ENCODE measurements around the gene NR2C2.

The NR2C2 gene

GRCh38 chr3:14905055-14905657 is 42.2 kb upstream of the NR2C2 start (continued):
- TF ChIP-seq TSHZ2 (CRISPR knock-in tag; IDR thresholded peaks at IDR 0.05) (no peak), ZFP30 (CRISPR knock-in tag; IDR thresholded peaks at IDR 0.05) (no peak), ZNF70 (CRISPR knock-in tag; IDR thresholded peaks at IDR 0.05) (no peak), TCF4 (CRISPR knock-in tag; IDR thresholded peaks at IDR 0.05; ENCODE audit: borderline replicate concordance) (no peak), PATZ1 (CRISPR knock-in tag; IDR thresholded peaks at IDR 0.05; ENCODE audit: borderline replicate concordance) (no peak), ZNF8 (CRISPR knock-in tag; IDR thresholded peaks at IDR 0.05) (no peak)

GRCh38 chr3:14906355-14906971 is 40.9 kb upstream of the NR2C2 start:
- ATAC-seq = no peak
- TF ChIP-seq ESRRG (CRISPR knock-in tag; IDR thresholded peaks at IDR 0.05) (no peak), ISL1 (CRISPR knock-in tag; IDR thresholded peaks at IDR 0.05) (no peak), GLIS3 (CRISPR knock-in tag; IDR thresholded peaks at IDR 0.05) (no peak)

DNA sequence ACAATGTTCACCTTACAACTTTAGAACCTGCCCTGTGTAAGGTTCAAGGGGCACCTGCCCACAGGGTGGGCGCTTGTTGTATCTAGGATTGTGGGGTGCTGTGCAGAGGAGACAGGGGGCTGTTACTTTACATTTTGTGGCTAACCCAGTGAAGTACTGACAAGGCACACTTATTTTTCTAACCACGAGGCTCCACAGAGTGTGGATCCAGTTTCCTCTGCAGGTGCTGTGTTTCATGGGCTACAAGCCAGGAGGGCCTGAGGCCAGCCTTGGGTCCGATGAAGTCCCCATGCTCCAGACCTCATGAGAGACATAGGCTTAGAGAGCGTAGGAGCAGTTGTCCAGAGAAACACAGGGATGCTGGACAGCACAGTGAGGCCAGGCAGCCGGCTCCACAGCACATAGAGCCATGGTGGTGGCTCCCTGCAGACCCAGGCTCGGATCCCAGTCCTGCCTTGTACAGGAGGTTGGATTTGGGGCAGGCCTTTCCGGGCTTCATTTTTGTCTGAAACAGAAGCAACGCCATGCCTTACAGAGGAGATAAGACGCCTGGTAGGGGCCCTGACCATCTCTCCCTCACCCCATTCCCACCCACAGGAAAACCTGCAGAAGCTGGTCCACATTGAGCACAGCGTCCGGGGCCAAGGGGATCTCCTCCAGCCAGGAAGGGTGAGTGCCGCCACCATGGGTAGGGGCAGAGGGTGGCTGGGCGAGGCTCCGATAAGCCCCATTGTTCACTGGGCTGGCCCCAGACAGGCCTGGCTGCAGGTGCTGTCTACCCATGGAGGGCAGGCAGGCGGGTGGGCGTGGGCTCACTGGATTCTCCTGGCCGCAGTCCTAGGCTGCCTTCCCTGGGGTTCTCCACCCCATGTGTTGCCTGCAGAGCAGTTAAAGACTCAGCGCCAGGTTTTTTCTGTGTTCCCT is 40.1 kb upstream of the NR2C2 start:
- TF ChIP-seq ZFP3 (CRISPR knock-in tag; IDR thresholded peaks at IDR 0.05) = no peak
- TF ChIP-seq CSDC2 (CRISPR knock-in tag; IDR thresholded peaks at IDR 0.05) = no peak
- TF ChIP-seq ZNF70 (CRISPR knock-in tag; IDR thresholded peaks at IDR 0.05) = no peak
- TF ChIP-seq PPARA (CRISPR knock-in tag; IDR thresholded peaks at IDR 0.05; ENCODE audit: borderline replicate concordance) = no peak
- no peak for TF ChIP-seq ESRRG (CRISPR knock-in tag; IDR thresholded peaks at IDR 0.05)
- no peak for TF ChIP-seq ZNF8 (CRISPR knock-in tag; IDR thresholded peaks at IDR 0.05)
- no peak for TF ChIP-seq ISL1 (CRISPR knock-in tag; IDR thresholded peaks at IDR 0.05)
- no peak for TF ChIP-seq ZC3H10 (CRISPR knock-in tag; IDR thresholded peaks at IDR 0.05)
- no peak for TF ChIP-seq BACH2 (CRISPR knock-in tag; IDR thresholded peaks at IDR 0.05; ENCODE audit: borderline replicate concordance)
- no peak for TF ChIP-seq TOX (CRISPR knock-in tag; IDR thresholded peaks at IDR 0.05; ENCODE audit: borderline replicate concordance)
- no peak for TF ChIP-seq SNAI2 (CRISPR knock-in tag; IDR thresholded peaks at IDR 0.05)
- TF ChIP-seq CSRNP3 (CRISPR knock-in tag; IDR thresholded peaks at IDR 0.05) = no peak
- TF ChIP-seq ARNTL (CRISPR knock-in tag; IDR thresholded peaks at IDR 0.05; ENCODE audit: borderline replicate concordance, low read depth) = no peak
- TF ChIP-seq TSHZ2 (CRISPR knock-in tag; IDR thresholded peaks at IDR 0.05) = no peak
- TF ChIP-seq, protein P1, sequence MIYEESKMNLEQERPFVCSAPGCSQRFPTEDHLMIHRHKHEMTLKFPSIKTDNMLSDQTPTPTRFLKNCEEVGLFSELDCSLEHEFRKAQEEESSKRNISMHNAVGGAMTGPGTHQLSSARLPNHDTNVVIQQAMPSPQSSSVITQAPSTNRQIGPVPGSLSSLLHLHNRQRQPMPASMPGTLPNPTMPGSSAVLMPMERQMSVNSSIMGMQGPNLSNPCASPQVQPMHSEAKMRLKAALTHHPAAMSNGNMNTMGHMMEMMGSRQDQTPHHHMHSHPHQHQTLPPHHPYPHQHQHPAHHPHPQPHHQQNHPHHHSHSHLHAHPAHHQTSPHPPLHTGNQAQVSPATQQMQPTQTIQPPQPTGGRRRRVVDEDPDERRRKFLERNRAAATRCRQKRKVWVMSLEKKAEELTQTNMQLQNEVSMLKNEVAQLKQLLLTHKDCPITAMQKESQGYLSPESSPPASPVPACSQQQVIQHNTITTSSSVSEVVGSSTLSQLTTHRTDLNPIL (CRISPR knock-in tag; IDR thresholded peaks at IDR 0.05; ENCODE audit: low read depth) = no peak
- no peak for ATAC-seq
